HG02852 (cell line): ENCODE data around the gene ABCG8.

Experiments
- ATAC-seq: cut with Tn5 transposase; IDR thresholded peaks from one replicate; pipeline ENCODE4 v1.9.1; 2021; ENCODE audit warnings: mild to moderate bottlenecking, moderate library complexity; ENCODE audit not compliant: unreplicated experiment

Gene ABCG8

DNA sequence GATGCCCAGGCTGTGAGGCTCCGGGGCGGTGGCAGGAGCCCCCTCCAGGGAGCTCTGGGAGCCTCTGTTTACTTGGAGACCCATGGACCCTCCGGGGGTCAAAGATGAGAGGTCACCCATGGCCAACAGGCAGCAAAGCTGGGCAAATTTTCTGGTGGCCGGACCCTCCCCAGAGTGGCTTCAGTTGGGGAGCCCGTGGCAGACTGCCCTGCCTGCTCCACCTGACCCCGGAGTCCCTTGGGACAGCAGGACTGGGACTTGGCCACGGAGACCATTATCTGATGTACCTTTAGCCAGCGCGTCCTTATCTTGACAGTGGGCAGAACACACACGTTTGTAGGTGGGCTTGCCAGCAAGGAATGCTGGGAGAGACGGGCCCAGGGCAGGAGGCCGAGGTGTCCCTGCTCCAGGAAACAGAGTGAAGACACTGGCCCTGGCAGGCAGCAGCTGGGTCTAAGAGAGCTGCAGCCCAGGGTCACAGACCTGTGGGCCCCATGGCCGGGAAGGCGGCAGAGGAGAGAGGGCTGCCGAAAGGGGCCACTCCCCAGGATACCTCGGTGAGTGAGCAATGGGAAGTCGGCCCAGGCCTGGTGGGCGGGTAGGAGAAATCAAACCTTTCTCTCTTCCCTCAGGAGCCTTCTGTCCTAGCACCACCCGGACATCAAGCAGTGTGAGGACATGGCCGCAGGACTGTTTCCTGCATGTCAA is at the start of gene ABCG8, which contains the start of gene ABCG5:
TSS of gene ABCG8 (plus strand) at position 412 of the 708 bp plus-strand sequence. CDS start at position 495, 83 bp downstream.
TSS of gene ABCG5 (minus strand) at position 280 of the 708 bp plus-strand sequence. CDS start at position 120, 160 bp downstream.
- ATAC-seq = no peak

DNA sequence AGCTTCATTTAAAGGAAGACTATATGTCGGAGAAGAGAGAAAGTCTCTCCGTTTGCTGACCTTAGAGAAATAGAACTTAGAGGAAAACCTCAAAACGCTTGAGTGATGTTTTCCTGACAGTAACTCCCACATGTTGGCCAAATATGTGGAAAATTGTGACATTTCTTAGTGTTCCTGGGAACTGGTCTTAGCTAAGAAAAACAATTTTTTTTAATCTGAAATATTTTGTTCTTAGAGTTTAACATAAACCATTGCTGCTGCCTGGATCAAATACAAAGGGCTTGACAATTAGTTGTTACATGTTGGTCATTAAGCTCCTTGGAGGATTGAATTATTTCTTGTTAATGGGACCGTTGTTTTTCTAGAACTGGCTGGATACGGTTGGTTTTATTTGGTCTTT is 48.6 kb upstream of the ABCG8 start:
- ATAC-seq = no peak

DNA sequence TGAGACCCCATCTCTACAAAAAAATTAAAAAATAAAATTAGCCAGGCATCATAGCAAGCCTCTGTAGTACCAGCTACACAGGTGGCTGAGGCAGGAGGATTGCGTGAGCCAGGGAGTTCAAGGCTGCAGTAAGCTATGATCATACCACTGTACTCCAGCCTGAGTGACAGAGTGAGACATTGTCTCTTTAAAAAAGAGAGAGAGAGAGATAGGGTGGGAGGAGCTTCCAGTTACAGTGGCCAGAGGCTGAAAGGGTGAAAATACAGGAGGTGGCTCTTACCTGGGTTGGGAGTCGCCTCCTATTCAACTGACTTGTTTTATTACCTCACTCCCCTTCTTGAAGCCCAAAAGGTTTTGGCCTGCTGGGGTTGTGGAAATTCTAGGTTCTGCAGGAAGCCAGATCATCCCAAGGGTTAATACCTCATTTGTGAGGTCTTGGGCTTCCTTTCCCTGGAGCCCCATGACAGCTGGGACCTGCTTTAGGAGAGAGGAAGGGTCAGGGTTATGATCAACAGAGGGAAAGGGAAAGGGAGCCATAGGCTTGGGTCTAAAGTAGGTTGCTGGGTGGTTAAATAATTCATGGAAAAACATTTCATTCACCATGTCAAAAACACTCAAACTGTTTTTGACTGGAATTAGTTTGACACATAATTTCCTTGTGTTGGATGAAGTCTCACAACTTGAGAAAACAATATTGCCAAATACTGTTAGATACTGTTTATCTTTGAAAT is 47.6 kb upstream of the ABCG8 start:
- ATAC-seq = no peak

DNA sequence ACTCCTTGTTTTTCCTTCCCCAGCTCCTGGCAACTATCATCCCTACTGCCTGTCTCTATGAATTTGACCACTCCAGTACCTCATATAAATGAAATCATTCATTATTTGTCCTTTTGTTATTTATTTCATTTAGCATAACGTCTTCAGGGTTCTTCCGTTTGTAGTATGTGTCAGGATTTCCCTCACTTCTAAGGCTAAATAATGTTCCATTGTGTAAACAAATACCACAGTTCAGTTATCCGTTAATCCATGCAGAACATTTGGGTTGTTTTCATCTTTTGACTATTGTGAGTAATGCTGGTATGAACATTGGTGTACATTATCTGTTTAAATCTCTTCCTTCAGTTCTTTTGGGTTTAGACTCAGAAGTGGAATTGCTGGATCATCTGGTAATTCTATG is 46.1 kb upstream of the ABCG8 start:
- ATAC-seq = no peak

DNA sequence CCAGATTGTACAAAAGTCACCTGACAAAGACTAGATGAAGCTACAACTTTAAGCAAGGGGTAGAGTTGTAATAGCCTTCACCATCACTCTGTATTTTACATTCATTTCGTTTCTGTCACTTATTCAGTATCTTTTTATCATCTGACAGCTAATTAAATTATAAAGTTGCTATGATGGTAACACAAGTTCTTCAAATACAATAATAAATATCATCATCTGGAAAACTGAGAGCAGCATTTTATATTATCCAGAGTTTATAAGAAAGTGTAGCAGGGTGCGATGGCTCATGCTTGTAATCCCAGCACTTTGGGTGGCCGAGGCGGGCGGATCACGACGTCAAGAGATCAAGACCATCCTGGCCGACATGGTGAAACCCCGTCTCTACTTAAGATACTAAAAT is 43.8 kb upstream of the ABCG8 start:
- ATAC-seq = no peak

DNA sequence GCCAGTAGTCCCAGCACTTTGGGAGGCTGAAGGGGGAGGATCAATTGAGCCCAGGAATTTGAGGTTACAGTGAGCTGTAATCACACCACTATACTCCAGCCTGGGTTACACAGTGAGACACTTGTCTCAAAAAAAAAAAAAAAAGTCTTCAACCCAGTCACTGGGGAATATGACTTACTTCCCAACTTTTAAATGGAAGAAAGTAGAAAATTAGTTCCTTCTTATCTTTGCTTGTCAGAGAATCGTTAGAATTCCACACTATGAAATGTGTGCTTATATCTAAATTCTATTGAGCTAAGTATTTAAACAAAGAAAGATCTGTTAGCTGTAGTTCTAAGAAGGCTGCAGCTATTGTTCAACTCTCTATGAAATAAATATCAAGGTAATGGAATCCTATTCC is 42.6 kb upstream of the ABCG8 start:
- no peak for ATAC-seq

DNA sequence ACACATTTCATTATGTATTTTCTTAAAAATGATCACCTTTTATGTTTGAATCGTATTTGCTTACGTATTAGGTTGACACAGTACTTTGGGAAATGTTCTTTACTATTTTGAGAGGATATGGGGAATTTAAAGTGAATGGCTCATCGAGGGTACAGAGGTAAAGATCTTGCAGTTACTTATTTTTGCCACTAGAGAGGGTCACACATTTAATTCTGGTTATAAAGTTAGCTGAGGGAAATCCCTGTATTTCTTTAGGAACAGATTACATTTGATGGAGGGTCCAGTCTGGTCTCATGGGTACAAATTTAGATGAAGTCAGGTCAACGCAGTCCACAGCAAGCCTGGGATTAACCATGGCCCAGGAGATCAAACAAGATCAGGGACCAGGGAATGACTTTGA is 40.5 kb upstream of the ABCG8 start:
- no peak for ATAC-seq

DNA sequence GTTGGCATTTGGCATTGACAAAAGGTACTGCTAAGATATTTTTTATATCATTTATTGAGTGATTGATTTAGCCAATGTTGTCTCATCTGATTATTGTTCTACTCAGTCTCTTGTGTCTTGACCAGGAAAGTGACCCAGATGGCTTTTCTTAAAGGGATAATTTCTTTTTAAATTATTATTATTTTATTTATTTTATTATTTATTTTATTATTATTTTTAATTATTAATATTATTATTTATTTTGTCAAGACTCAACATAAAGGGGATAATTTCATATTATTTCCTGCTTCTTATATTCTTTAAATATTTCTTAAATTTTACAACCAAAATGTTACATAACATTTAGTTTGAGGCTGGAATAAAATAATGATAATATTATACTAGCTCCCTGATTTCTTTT is 37.9 kb upstream of the ABCG8 start:
- no peak for ATAC-seq

DNA sequence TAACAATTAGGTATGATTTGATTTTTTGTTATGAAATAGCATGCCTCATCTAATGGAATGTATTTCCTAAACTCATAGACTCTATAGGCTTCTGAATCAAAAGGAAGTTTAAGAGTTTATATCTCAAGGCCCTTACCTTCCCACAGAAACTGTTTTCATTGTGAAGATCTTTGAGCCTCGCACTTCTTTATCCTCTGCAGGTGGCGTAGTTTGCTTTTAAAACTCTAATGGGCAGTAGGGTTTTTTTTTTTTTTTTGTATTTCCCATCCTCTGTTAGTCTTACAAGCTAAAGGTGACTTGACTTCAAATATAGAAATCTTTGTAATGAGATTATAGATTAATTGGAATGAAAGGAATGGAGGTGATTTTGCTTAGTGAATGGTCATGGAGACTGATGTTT is 36.6 kb upstream of the ABCG8 start:
- no peak for ATAC-seq

DNA sequence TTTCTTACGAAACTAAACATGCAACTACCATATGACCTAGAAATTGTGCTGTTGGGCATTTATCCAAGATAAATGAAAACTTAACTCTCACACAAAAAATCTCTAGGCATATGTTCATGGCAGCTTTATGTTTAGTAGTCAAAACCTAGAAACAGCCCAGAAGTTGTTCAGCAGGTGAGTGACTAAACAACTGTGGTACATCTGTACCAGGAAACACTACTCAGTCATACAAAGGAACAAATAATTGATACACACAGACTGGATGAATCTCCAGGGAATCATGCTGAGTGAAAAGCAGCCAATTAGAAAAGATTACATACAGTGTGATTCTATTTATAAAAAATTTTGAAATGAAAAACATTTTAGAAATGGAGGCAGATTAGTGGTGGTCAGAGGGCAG is 35.7 kb upstream of the ABCG8 start:
- no peak for ATAC-seq

DNA sequence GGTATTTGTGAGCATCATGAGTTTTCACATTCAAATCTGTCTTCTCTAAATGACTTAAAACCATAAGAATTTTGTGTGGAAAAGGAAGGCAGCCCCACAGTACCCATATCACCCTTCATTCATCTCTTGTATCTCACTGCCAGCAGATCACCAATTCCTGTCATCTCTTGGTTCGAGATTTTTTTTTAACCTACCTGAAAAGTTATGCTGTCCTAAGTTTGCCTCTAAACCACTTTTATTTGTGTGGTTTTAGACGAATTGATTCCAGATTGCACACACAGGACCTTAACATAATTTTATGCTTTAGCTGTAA is 32.1 kb upstream of the ABCG8 start:
- ATAC-seq = no peak

DNA sequence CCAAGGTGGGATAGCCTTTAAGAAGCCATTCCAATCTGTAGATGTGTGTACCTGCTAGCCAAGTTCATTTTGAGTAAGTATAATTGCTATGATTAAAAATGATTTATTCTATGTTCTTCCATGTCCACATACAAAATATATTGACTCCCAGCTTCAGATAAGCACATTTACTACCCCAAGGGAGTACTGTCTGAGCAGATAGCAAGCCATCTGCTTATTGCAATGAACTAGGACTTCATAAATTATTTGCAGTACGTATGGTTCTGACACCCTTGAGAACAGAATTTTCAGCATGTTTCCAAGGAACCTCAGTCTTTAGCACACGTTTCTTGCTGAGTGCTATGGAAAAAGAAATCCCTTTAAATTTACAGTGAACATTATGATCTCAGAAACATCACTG is 28.3 kb upstream of the ABCG8 start:
- no peak for ATAC-seq

DNA sequence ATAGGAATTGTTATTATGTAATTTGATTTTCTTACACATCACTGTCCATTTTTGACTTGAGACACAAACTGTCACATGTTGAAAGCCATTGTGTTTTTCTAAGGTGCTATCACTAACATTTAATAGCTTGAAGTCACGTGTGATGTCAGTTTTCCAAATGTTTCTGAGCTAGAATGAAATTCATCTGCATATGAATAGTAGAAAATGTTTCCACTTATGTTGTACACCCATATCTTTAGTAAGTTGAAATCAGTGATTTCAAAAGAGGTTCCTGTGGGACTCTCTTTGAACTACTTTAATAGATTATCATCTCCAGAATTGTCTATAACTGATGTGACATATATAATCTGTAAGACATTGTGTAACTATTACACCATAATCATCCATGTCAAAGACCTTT is 27.9 kb upstream of the ABCG8 start:
- ATAC-seq = no peak

DNA sequence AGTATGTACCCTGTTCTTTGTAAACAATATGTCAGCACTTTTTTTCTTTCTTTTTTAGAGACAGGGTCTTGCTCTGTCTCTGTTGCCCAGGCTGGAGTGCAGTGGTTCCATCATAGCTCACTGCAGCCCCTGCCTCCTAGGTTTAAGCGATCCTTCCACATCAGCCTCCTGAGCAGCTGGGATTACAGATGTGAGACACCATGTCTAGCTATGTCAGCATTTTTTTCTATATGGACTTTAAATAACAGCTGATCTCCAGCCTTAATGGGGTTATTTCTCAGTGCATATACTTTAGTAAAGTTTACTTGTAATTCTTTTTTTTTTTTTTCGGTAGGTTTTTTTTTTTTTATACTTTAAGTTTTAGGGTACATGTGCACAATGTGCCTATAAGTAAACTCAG is 26.8 kb upstream of the ABCG8 start:
- no peak for ATAC-seq

DNA sequence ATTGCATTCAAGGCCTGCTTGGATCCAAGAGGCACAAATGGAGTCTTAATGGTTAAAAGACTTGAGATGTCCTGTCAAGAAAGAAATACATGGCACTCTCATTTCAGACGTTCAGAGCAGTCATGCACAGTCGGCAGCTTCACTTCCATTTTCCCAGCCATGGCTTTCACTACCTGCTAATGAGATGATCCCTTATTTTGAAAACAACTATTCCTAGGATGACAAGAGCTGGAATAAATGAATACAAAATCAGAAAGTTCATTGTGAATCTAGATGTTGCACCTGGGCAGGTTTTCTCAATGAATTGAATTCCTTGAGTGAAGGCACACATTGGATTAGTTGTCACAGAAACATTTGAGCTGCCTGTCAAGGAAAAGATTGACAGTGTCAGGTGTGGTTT is 25.8 kb upstream of the ABCG8 start:
- no peak for ATAC-seq

DNA sequence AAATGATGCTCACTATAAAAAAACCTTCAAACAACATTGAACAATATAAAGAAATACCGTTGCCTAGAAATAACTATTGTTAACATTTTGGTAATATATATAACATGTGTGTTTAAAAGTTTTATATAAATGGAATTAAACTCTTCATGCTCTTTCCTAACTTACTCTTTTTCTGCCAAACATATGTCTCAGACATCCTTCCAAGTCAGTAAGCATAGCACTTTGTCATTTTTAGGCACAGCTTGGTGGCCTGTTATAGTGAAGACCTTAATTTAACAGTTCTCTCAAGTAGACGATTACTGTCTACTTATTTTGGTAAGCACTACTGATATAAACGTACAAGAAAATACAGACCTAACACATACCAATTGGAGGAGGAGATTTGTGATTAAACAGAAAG is 24.1 kb upstream of the ABCG8 start:
- ATAC-seq = no peak

DNA sequence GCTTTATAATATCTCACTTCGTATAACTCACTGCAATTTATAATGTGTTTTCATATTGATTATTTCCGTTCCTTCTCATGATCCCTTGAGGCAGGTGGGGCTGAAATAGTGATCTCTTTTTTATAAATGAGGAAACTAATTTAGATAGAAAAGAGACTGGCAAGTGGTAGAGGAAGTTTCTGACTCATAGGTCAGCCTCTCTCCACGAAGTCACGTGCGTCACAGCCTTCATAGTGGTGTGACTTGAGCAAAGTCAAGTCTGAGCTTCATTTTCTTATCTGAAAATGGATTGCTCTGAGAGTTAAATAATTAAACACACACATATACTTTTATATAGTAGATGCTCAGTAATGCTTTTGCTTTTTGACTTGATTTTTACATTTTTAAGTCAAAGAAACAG is 20.0 kb upstream of the ABCG8 start:
- ATAC-seq = no peak

DNA sequence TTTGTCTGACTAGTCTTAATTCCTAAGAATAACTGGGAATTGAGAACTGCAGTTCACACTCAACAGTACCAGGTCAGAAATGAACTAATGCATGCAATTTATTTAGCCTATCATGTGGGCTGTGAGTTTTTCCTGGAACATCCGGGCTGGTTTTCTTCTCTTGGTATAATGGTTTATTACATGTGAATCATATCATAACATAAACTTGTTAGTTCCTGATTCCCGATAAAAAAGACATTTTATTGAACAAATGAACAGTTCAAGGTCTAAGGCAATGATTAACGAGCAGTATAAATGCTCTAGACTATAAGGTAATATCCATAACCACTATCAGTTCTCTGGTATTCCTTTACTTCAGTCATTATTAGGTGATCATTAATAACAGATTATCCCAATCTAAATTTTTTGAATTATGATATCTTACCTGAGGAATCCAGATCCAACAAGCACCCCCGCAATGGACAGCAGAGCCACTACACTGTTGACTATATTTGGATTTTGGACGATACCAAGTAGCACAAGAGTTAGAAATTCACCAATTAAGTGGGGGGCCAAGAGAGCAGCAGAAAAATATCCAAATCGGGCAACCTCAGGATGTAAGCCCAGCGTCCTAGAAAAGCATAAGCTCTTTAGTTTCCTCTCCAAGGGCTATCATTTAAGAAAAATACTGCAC is 19.1 kb upstream of the ABCG8 start:
- ATAC-seq = no peak

DNA sequence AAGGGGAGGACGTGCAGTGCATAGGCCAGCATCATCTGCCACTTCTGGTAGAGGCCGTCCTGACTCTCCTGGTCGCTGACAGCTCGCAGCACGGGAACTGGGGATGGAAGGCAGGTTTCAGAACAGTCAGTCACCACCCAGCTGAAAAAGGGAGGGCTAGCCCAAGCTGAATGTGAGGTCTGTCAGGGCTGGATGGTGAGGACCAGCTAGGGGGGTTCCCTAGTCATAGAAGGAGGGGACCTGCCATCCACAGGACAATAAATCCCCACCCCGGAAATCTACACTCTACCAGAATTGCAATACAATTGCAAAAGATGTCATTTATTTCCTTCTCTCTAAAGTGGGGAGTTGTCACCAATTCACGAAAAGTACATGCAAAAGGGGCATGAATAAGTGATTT is 15.9 kb upstream of the ABCG8 start:
- ATAC-seq = no peak

DNA sequence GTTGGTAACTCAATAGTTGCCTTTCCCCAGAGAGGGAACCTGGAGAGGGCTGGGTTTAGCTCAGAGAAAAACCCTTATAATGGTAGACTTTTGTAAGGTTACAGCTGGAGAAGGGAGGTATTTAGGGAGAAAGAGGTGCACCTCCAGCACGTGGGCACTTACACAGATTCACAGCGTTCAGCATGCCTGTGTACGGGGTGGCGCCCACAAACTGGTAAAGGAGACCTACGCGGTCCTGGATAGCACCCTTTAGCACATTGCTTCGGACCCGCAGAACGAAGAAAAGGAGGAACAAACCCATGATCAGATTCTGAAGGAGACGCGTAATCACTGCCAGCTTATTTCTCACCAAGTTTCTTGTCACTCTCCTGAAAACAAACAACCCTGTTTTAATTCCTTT is 15.0 kb upstream of the ABCG8 start:
- no peak for ATAC-seq

DNA sequence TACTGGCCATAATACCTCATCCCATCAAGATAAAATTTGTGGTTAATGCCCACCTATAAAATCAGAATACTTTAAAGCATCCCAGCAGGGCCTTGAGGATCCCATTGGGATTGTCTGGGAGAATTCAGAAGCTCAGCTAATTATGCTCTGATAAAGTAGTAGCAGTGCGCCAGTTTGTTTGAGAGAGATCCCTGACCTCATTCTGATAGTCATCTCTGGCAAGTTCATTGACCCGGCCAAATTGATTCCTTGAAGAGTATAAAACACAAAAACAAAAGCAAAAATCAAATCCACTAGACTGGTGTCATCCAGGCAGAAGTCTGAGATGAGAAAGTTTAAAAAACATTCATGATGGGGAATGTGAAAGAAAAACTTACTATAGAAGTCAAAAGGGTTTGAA is 14.3 kb upstream of the ABCG8 start:
- no peak for ATAC-seq

DNA sequence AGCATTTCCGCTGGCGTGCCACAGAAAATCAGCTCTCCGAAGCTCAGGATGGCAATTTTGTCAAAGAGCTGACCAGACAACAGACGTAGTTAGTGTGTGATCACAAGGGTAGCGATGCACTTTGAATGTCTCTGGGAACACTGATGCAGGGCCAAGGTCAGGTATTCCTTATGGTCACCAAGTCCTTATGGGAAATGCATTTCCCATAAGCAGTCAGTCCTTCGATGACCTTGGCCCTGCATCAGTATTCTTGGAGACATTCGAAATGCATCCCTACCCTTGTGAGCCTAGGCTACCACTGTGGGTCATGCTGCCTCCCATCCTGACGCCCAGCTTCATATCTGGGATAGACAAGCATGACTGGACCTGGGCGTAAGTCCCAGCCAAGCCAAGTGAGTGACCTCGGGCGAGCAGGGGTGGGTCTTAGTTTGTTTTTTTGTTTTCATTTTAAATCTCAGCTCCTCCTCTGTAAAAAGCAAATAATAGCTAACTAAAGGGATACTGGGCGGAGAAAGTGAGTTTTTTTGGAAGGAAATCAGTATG is 13.7 kb upstream of the ABCG8 start:
- no peak for ATAC-seq
